Measurements from ENCODE around the gene PREX1. TPM values are rescaled to one million over a fixed set of nuclear protein-coding genes. Genes with fewer than 3 reads are reported as not detected.
A peak's percentile ranks its signal among the peaks of the same experiment; 100 is the strongest.
"Not testable (repeated sequence)": the region's sequence is repeated elsewhere in the genome, so short reads cannot be mapped to it uniquely, and the experiment has no call there.

Gene PREX1
- total RNA-seq, 1 experiment from 2014 or later: 9.5 TPM

GRCh38 chr20:48826883-48827771, 672 bp downstream of the PREX1 start:
- intact Hi-C loops (cut with micrococcal nuclease; ENCODE audit: unreplicated experiment): no loop called here
- TF ChIP-seq CTCF (IDR thresholded peaks at IDR 0.05; ENCODE audit: insufficient read depth in 1 of 2, low read depth in 1 of 2, low read length in 1 of 2, severe bottlenecking in 1 of 2, unreplicated experiment in 1 of 2): no peak
- ChIA-PET POLR2A (interaction anchor here (0.6 to 0.7 kb wide), 3 partner anchors 47 to 217 kb away, joined by 5 to 7 read pairs (median 6); no protein-coding TSS in a partner anchor), CTCF (interaction anchor here (3.7 kb wide), 1 partner anchor 169 kb away, joined by 18 read pairs; no protein-coding TSS in a partner anchor)
- peak; percentile 50 to 51 for DNase-seq
- H3K9me3 Mint-ChIP-seq (ENCODE audit: unreplicated experiment): no peaks in the 10 kb centered on the region
- Histone ChIP-seq H3K4me3 (ENCODE audit: low read depth, low read length) (peak overlapping the region; percentile 64), H3K4me1 (peaks cover 19% of the 10 kb centered on the region), H3K36me3 (ENCODE audit: control insufficient read depth, insufficient read depth, low read length) (no peaks in the 10 kb centered on the region), H3K27me3 (replicated peaks; ENCODE audit: control insufficient read depth, insufficient read depth, low read length) (0 out of 2 replicates have a peak, but pooled peaks cover 4% of the 10 kb centered on the region), H3K9me3 (no peaks in the 10 kb centered on the region)
- peaks cover 9% of the 10 kb centered on the region for H3K4me1 Mint-ChIP-seq (ENCODE audit: low read depth, unreplicated experiment)
- H3K27ac Mint-ChIP-seq (ENCODE audit: unreplicated experiment): no peak overlapping the region
- peak overlapping the region; percentile 74 for H3K4me3 Mint-ChIP-seq (ENCODE audit: unreplicated experiment)
- peaks cover 3% of the 10 kb centered on the region for H3K27me3 Mint-ChIP-seq (ENCODE audit: insufficient read depth, unreplicated experiment)
- no peaks in the 10 kb centered on the region for H3K36me3 Mint-ChIP-seq (ENCODE audit: insufficient read depth, unreplicated experiment)
- no TSS peak for BruUV-seq (replicated peaks)

GRCh38 chr20:48826480-48826879, 1.3 kb downstream of the PREX1 start:
- POLR2A ChIA-PET: interaction anchor here (0.7 kb wide), 1 partner anchor 96 kb away, joined by 6 read pairs; no protein-coding TSS in a partner anchor
- H3K4me1 Mint-ChIP-seq (ENCODE audit: low read depth, unreplicated experiment); H3K27ac Mint-ChIP-seq (ENCODE audit: unreplicated experiment); H3K27me3 ChIP-seq (replicated peaks; ENCODE audit: control insufficient read depth, insufficient read depth, low read length); H3K9me3 ChIP-seq; BruUV-seq (replicated peaks); H3K9me3 Mint-ChIP-seq (ENCODE audit: unreplicated experiment); H3K4me3 ChIP-seq (ENCODE audit: low read depth, low read length); DNase-seq; H3K36me3 Mint-ChIP-seq (ENCODE audit: insufficient read depth, unreplicated experiment); intact Hi-C loops (cut with micrococcal nuclease; ENCODE audit: unreplicated experiment); H3K27me3 Mint-ChIP-seq (ENCODE audit: insufficient read depth, unreplicated experiment); H3K36me3 ChIP-seq (ENCODE audit: control insufficient read depth, insufficient read depth, low read length): not testable (repeated sequence)
- H3K4me1 ChIP-seq: peaks cover 14% of the 10 kb centered on the region
- CTCF ChIA-PET: interaction anchor here (3.7 kb wide), 1 partner anchor 169 kb away, joined by 18 read pairs; no protein-coding TSS in a partner anchor
- H3K4me3 Mint-ChIP-seq (ENCODE audit: unreplicated experiment): peak overlapping the region; percentile 74

- H3K9me3 ChIP-seq: no peaks in the 10 kb centered on the region
- Mint-ChIP-seq H3K4me3 (ENCODE audit: unreplicated experiment) (peak overlapping the region; percentile 40), H3K27me3 (ENCODE audit: insufficient read depth, unreplicated experiment) (peaks cover 3% of the 10 kb centered on the region), H3K4me1 (ENCODE audit: low read depth, unreplicated experiment) (peaks cover 9% of the 10 kb centered on the region), H3K36me3 (ENCODE audit: insufficient read depth, unreplicated experiment) (no peaks in the 10 kb centered on the region), H3K27ac (ENCODE audit: unreplicated experiment) (no peak overlapping the region), H3K9me3 (ENCODE audit: unreplicated experiment) (no peaks in the 10 kb centered on the region)
- no peak for DNase-seq
- no peaks in the 10 kb centered on the region for H3K36me3 ChIP-seq (ENCODE audit: control insufficient read depth, insufficient read depth, low read length)
- H3K27me3 ChIP-seq (replicated peaks; ENCODE audit: control insufficient read depth, insufficient read depth, low read length): 0 out of 2 replicates have a peak, but pooled peaks cover 4% of the 10 kb centered on the region
- H3K4me1 ChIP-seq: peaks cover 13% of the 10 kb centered on the region
- POLR2A ChIA-PET: no interaction called here
- no peak overlapping the region for H3K4me3 ChIP-seq (ENCODE audit: low read depth, low read length)
- no peak for TF ChIP-seq CTCF (IDR thresholded peaks at IDR 0.05; ENCODE audit: insufficient read depth in 1 of 2, low read depth in 1 of 2, low read length in 1 of 2, severe bottlenecking in 1 of 2, unreplicated experiment in 1 of 2)
- intact Hi-C loops (cut with micrococcal nuclease; ENCODE audit: unreplicated experiment): no loop called here
- CTCF ChIA-PET: interaction anchor here (3.7 kb wide), 1 partner anchor 168 kb away, joined by 18 read pairs; no protein-coding TSS in a partner anchor
- BruUV-seq (replicated peaks): no TSS peak
Observed at GRCh38 chr20:48826069-48826468, 1.7 kb downstream of the PREX1 start.

All from Caco-2 (cell line).